Activated T-cell treated with anti-CD3 and anti-CD28 coated beads, Interleukin-2, amount 50 U/mL, for 1 hour (primary cell): ENCODE measurements around the gene LGALS14.
"Not testable (repeated sequence)": the region's sequence is repeated elsewhere in the genome, so short reads cannot be mapped to it uniquely, and the experiment has no call there.

Experiments
- DNase-seq: peaks from one replicate; pipeline ENCODE4 v3.0.0-alpha.2; 2020

LGALS14 gene

GRCh38 chr19:39704181-39705044, at the start of gene LGALS14:
Gene LGALS14 (plus strand): TSS chr19:39704481. CDS start chr19:39704529, 48 bp downstream.
- no peak for DNase-seq

- no peak for DNase-seq
Observed at GRCh38 chr19:39655613-39656012, 48.7 kb upstream of the LGALS14 start, which contains the start of gene LGALS16. Gene LGALS16 (plus strand): TSS chr19:39655913. CDS start chr19:39655962, 49 bp downstream.

- DNase-seq, result no peak
Observed at GRCh38 chr19:39659791-39660190, 44.5 kb upstream of the LGALS14 start.

GRCh38 chr19:39660661-39661060, 43.6 kb upstream of the LGALS14 start:
- DNase-seq, result no peak

GRCh38 chr19:39661565-39661964, 42.7 kb upstream of the LGALS14 start:
- DNase-seq, result no peak

GRCh38 chr19:39669860-39670259, 34.4 kb upstream of the LGALS14 start:
- DNase-seq, result not testable (repeated sequence)

GRCh38 chr19:39670998-39671397, 33.3 kb upstream of the LGALS14 start:
- DNase-seq, result no peak

- DNase-seq, result no peak
Observed at GRCh38 chr19:39671739-39672363, 32.4 kb upstream of the LGALS14 start.

- DNase-seq, result no peak
Observed at GRCh38 chr19:39672473-39672872, 31.8 kb upstream of the LGALS14 start.

- not testable (repeated sequence) for DNase-seq
Observed at GRCh38 chr19:39673862-39674261, 30.4 kb upstream of the LGALS14 start.

GRCh38 chr19:39676004-39676403, 28.3 kb upstream of the LGALS14 start:
- DNase-seq, result no peak

- no peak for DNase-seq
Observed at GRCh38 chr19:39677961-39678889, 26.1 kb upstream of the LGALS14 start.

GRCh38 chr19:39679056-39679790, 25.1 kb upstream of the LGALS14 start:
- no peak for DNase-seq

- DNase-seq, result no peak
Observed at GRCh38 chr19:39679791-39680168, 24.5 kb upstream of the LGALS14 start.

- DNase-seq, result no peak
Observed at GRCh38 chr19:39680593-39680992, 23.7 kb upstream of the LGALS14 start.

- DNase-seq, result no peak
Observed at GRCh38 chr19:39681416-39681815, 22.9 kb upstream of the LGALS14 start.

- no peak for DNase-seq
Observed at GRCh38 chr19:39684267-39684666, 20.0 kb upstream of the LGALS14 start.

GRCh38 chr19:39686739-39687138, 17.5 kb upstream of the LGALS14 start:
- DNase-seq, result no peak

GRCh38 chr19:39688637-39689036, 15.6 kb upstream of the LGALS14 start:
- not testable (repeated sequence) for DNase-seq

GRCh38 chr19:39692166-39692565, 12.1 kb upstream of the LGALS14 start:
- no peak for DNase-seq

GRCh38 chr19:39692822-39693221, 11.5 kb upstream of the LGALS14 start:
- no peak for DNase-seq

- DNase-seq, result no peak
Observed at GRCh38 chr19:39695759-39696158, 8.5 kb upstream of the LGALS14 start.
